Kidney (tissue), 14 donors: ENCODE measurements around the gene SNCAIP. TPM values are rescaled to one million over a fixed set of nuclear protein-coding genes. Genes with fewer than 3 reads are reported as not detected.
"Not testable (repeated sequence)": the region's sequence is repeated elsewhere in the genome, so short reads cannot be mapped to it uniquely, and the experiment has no call there.

ENCODE experiments used
- DNase-seq, 5 donors: peaks; one replicate each; pipeline ENCODE4 v3.0.0-alpha.2; 2013 to 2020
- FAIRE-seq: peaks from 2 replicates; lab custom pipeline; 2012; peaks lifted over from hg19 to GRCh38; lab: Jason Lieb, UNC
- H3K27ac ChIP-seq, 2 donors: one replicate each; pipeline ENCODE4 v1.7.0; 2013; ENCODE audit warnings: low read depth in 2 of 2, low read length in 2 of 2, inconsistent platforms in 1 of 2
- H3K27me3 ChIP-seq: one replicate; pipeline ENCODE4 v1.7.1; 2013; ENCODE audit warnings: low read length, inconsistent platforms; ENCODE audit not compliant: control insufficient read depth, insufficient read depth
- H3K36me3 ChIP-seq, 3 donors: one replicate each; pipeline versions ENCODE4 v1.7.0 to v1.7.1; 2013; ENCODE audit warnings: low read length in 3 of 3, control low read depth in 1 of 3, inconsistent platforms in 1 of 3; ENCODE audit not compliant: insufficient read depth in 3 of 3, control insufficient read depth in 2 of 3
- H3K4me1 ChIP-seq, 3 donors: one replicate each; pipeline versions ENCODE4 v1.7.0 to v1.7.1; 2013; ENCODE audit warnings: low read length in 3 of 3, inconsistent platforms in 1 of 3, low read depth in 1 of 3; ENCODE audit not compliant: control insufficient read depth in 2 of 3, insufficient read depth in 2 of 3
- H3K4me3 ChIP-seq, 3 donors: one replicate each; pipeline versions ENCODE4 v1.7.0 to v1.8.1; 2013; ENCODE audit warnings: low read length in 3 of 3, control low read depth in 1 of 3, inconsistent platforms in 1 of 3
- H3K9ac ChIP-seq, 3 donors: one replicate each; pipeline versions ENCODE4 v1.7.0 to v1.7.1; 2013; ENCODE audit warnings: low read length in 3 of 3, control low read depth in 1 of 3, inconsistent platforms in 1 of 3
- H3K9me3 ChIP-seq, 3 donors: one replicate each; pipeline versions ENCODE4 v1.7.0 to v1.7.1; 2013; ENCODE audit warnings: low read length in 3 of 3, control low read depth in 1 of 3, inconsistent platforms in 1 of 3; ENCODE audit not compliant: control insufficient read depth in 2 of 3, insufficient read depth in 1 of 3
- intact Hi-C: fragments of 100-400 bp; cut with DNase I; formaldehyde crosslinking; loops from one replicate; pipeline ENCODE4 v1.11.1; 2022
- polyA plus RNA-seq: library from polyadenylated mRNA; stranded (reverse); fragments of 350-450 nt; fragmentation: Illumina TruSeq; extraction: RNeasy Lipid Tissue Mini Kit (QIAGEN cat#74804); gene quantifications from one replicate; pipeline ENCODE4 v1.2.3, GENCODE V29; 2014; ENCODE audit warnings: low read depth, low replicate concordance; ENCODE audit not compliant: insufficient read depth
- total RNA-seq: library from RNA; stranded (reverse); fragmentation: NEBNext Ultra II Directional; extraction: Animal tissue kit (Norgen Biotek cat#: 25700); gene quantifications from one replicate; pipeline ENCODE4 v1.2.1, GENCODE V29; 2021
- TF ChIP-seq, protein P1 (sequence below): IDR thresholded peaks from 3 replicates; pipeline ENCODE4 v1.5.1; 2012; ENCODE audit warnings: mild to moderate bottlenecking, moderate library complexity, borderline replicate concordance; ENCODE audit not compliant: insufficient read depth; ENCODE audit errors: extremely low read depth
- donor health status: control.
- donor health status: control.
- donor health status: control.
- donor health status: control.
- donor health status: control.
- donor health status: DM: yes; HTN: yes; CAD: no.
- donor health status: Normal renal cell carcinoma (clear cell type).

The SNCAIP gene
- total and polyA plus RNA-seq, 2 donors from 2014 or later: 0.82 to 7.8 TPM

DNA sequence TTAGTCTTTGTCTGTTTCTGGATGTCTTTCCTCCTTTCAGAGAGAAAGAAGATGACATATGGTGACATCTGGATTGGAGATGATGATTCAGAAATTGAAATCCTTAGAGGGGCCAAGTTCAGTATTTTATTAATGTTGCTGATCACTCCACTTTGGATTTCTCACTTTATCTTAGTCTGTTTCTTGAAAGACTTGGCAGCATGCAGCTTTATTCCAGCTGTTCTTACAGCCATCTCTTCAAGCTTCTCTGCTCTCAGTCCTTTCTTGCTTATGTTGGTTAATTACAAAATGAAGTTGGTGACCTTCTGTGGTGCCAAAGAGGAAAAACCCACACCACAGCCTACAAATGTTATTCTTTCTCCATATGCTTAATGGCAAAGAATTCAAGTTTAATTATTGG lies 62.1 kb downstream of the SNCAIP start:
- Histone ChIP-seq H3K27ac (no peak overlapping the region), H3K27me3 (no peaks in the 10 kb centered on the region), H3K4me1 (peaks cover 0 to under 1% (median 0%) of the 10 kb centered on the region in 3 donors), H3K4me3 (no peak overlapping the region), H3K36me3 (no peaks in the 10 kb centered on the region), H3K9me3 (no peaks in the 10 kb centered on the region), H3K9ac (no peak overlapping the region)
- no peak for FAIRE-seq
- intact Hi-C loops: no loop called here
- no peak for DNase-seq
- TF ChIP-seq, protein P1, sequence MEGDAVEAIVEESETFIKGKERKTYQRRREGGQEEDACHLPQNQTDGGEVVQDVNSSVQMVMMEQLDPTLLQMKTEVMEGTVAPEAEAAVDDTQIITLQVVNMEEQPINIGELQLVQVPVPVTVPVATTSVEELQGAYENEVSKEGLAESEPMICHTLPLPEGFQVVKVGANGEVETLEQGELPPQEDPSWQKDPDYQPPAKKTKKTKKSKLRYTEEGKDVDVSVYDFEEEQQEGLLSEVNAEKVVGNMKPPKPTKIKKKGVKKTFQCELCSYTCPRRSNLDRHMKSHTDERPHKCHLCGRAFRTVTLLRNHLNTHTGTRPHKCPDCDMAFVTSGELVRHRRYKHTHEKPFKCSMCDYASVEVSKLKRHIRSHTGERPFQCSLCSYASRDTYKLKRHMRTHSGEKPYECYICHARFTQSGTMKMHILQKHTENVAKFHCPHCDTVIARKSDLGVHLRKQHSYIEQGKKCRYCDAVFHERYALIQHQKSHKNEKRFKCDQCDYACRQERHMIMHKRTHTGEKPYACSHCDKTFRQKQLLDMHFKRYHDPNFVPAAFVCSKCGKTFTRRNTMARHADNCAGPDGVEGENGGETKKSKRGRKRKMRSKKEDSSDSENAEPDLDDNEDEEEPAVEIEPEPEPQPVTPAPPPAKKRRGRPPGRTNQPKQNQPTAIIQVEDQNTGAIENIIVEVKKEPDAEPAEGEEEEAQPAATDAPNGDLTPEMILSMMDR: no peak

DNA sequence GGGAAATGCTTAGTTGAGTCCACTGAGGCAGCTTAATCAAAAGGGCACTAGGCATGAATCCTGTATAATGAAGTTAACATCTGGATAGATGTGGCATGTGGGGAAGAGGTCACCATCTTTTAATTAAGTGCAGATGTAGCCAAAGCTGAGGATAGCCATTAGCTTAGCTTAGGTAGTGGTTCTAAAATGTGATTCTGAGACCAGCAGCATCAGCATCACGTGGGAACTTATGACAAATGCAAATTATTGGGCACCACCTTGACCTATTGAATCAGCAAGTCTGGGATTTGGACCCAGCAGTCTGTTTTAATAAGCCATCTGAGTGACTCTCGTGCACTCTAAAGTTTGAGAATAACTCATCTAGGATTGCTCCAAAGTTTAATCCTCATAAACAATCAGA lies 63.8 kb downstream of the SNCAIP start:
- Histone ChIP-seq H3K9me3 (no peaks in the 10 kb centered on the region), H3K36me3 (no peaks in the 10 kb centered on the region), H3K27me3 (no peaks in the 10 kb centered on the region), H3K9ac (no peak overlapping the region), H3K27ac (no peak overlapping the region), H3K4me3 (no peak overlapping the region), H3K4me1 (no peaks in the 10 kb centered on the region)
- TF ChIP-seq, protein P1: no peak
- intact Hi-C loops: no loop called here
- FAIRE-seq (no peak), DNase-seq (no peak)

DNA sequence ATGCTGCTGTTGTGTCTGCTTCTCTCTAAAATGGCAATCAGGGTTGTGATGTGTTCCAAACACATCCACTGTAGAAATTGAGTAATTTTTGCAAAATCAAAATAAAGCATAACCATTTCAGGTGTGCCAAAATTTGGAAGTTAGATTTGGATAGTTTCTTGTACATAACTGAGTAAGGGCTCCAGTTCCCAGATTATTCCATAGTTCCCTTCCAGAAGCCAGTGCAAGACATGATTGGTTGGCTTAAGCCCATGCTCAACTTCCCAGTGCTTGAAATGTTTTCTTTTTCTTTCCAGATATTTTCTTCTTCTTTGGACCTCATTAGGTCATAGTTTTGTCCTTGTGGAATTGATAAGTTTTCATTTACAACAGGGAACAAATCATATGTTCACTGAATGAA lies 64.2 kb downstream of the SNCAIP start:
- no peak overlapping the region for H3K27ac ChIP-seq
- no peak for FAIRE-seq
- no peak overlapping the region for H3K4me3 ChIP-seq
- no peaks in the 10 kb centered on the region for H3K36me3 ChIP-seq
- no peak overlapping the region for H3K9ac ChIP-seq
- no peaks in the 10 kb centered on the region for H3K9me3 ChIP-seq
- TF ChIP-seq, protein P1: no peak
- DNase-seq: no peak
- no peaks in the 10 kb centered on the region for H3K4me1 ChIP-seq
- H3K27me3 ChIP-seq: no peaks in the 10 kb centered on the region
- intact Hi-C loops: no loop called here

DNA sequence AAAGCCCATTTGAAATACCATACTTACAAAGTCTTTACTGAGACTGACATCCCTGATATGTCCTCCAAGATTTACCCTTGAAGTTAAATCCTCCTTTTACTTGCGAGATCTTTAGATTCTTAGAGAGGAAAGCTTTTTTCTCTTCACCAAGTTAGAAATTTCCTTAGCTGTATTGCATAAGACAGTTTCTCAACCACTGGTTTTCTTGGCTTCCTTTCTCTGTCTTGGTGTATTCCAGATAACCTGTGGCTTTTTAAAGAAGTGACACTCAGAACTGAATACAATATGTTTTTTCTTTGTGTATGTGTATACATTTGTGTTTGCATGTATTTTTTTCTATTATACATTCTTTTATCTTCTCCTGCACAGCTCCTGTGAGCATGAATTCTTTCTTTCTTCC lies 65.0 kb downstream of the SNCAIP start:
- Histone ChIP-seq H3K9me3 (no peaks in the 10 kb centered on the region), H3K27me3 (no peaks in the 10 kb centered on the region), H3K4me1 (no peaks in the 10 kb centered on the region), H3K4me3 (no peak overlapping the region), H3K9ac (no peak overlapping the region), H3K27ac (no peak overlapping the region), H3K36me3 (no peaks in the 10 kb centered on the region)
- TF ChIP-seq, protein P1: no peak
- intact Hi-C loops: no loop called here
- FAIRE-seq: no peak
- DNase-seq: no peak

DNA sequence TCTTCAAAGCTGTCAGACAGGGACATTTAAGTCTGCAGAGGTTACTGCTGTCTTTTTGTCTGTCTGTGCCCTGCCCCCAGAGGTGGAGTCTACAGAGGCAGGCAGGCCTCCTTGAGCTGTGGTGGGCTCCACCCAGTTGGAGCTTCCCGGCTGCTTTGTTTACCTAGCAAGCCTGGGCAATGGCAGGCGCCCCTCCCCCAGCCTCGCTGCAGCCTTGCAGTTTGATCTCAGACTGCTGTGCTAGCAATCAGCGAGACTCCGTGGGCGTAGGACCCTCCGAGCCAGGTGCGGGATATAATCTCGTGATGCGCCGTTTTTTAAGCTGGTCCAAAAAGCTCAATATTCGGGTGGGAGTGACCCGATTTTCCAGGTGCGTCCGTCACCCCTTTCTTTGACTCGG lies 70.9 kb downstream of the SNCAIP start:
- H3K27me3 ChIP-seq, intact Hi-C loops, H3K36me3 ChIP-seq, DNase-seq, H3K4me1 ChIP-seq, H3K27ac ChIP-seq, H3K9me3 ChIP-seq, H3K4me3 ChIP-seq, H3K9ac ChIP-seq, FAIRE-seq: not testable (repeated sequence)
